HG02938 (cell line): ENCODE data around the gene PKN2.
A peak's percentile ranks its signal among the peaks of the same experiment; 100 is the strongest.

ENCODE experiments used
- ATAC-seq: cut with Tn5 transposase; IDR thresholded peaks from one replicate; pipeline ENCODE4 v1.9.1; 2021; ENCODE audit warnings: mild to moderate bottlenecking, moderate library complexity; ENCODE audit not compliant: unreplicated experiment

Gene PKN2

GRCh38 chr1:88731475-88732269 is 47.6 kb downstream of the PKN2 start:
- no peak for ATAC-seq

GRCh38 chr1:88735382-88735781 is 51.3 kb downstream of the PKN2 start:
- no peak for ATAC-seq

GRCh38 chr1:88735909-88736308 is 51.8 kb downstream of the PKN2 start:
- no peak for ATAC-seq

- no peak for ATAC-seq
Measured at GRCh38 chr1:88736633-88737248, 52.7 kb downstream of the PKN2 start.

- ATAC-seq: no peak
Measured at GRCh38 chr1:88737338-88737927, 53.4 kb downstream of the PKN2 start.

GRCh38 chr1:88740784-88741183 is 56.7 kb downstream of the PKN2 start:
- no peak for ATAC-seq

- ATAC-seq: no peak
Measured at GRCh38 chr1:88741413-88741812, 57.3 kb downstream of the PKN2 start.

GRCh38 chr1:88742531-88742930 is 58.5 kb downstream of the PKN2 start:
- ATAC-seq: no peak

GRCh38 chr1:88744142-88744541 is 60.1 kb downstream of the PKN2 start:
- ATAC-seq: peak; percentile 68

- no peak for ATAC-seq
Measured at GRCh38 chr1:88746916-88747315, 62.8 kb downstream of the PKN2 start.

GRCh38 chr1:88751714-88752113 is 67.6 kb downstream of the PKN2 start:
- ATAC-seq: no peak

- no peak for ATAC-seq
Measured at GRCh38 chr1:88753506-88753905, 69.4 kb downstream of the PKN2 start.

- ATAC-seq: no peak
Measured at GRCh38 chr1:88763649-88764406, 79.8 kb downstream of the PKN2 start.

- no peak for ATAC-seq
Measured at GRCh38 chr1:88768187-88768586, 84.1 kb downstream of the PKN2 start.

GRCh38 chr1:88768816-88769215 is 84.7 kb downstream of the PKN2 start:
- ATAC-seq: no peak

GRCh38 chr1:88773540-88774150 is 89.6 kb downstream of the PKN2 start:
- ATAC-seq: no peak

- ATAC-seq: no peak
Measured at GRCh38 chr1:88774151-88774556, 90.1 kb downstream of the PKN2 start.

- no peak for ATAC-seq
Measured at GRCh38 chr1:88777604-88778149, 93.6 kb downstream of the PKN2 start.

- ATAC-seq: no peak
Measured at GRCh38 chr1:88779880-88780279, 95.8 kb downstream of the PKN2 start.

- ATAC-seq: no peak
Measured at GRCh38 chr1:88780485-88780884, 96.4 kb downstream of the PKN2 start.

GRCh38 chr1:88783145-88783544 is 99.1 kb downstream of the PKN2 start:
- no peak for ATAC-seq
